B cell (primary cell): ENCODE results near the gene TMEM239. TPM values are rescaled to one million over a fixed set of nuclear protein-coding genes. Genes with fewer than 3 reads are reported as not detected.

Experiments
- ATAC-seq: fragments of 200-7000 bp; cut with Tn5 transposase; one replicate; pipeline ENCODE4 v1.10.0; 2021; ENCODE audit warnings: low read depth, mild to moderate bottlenecking, moderate number of reproducible peaks, moderate library complexity
- CTCF ChIA-PET: fragments of 350-600 bp; sonication (Branson Sonifier 250); formaldehyde crosslinking; loops from one replicate; lab custom pipeline; 2021; ENCODE audit warnings: antibody characterized with exemption, inconsistent platforms; lab: Charles Lee
- POLR2A ChIA-PET: fragments of 350-600 bp; sonication (Branson Sonifier 250); formaldehyde crosslinking; loops from one replicate; lab custom pipeline; 2021; ENCODE audit warnings: antibody characterized with exemption; lab: Charles Lee
- DNase-seq: peaks from one replicate; pipeline ENCODE4 v3.0.0; 2013
- H2AFZ ChIP-seq: 2 replicates; pipeline ENCODE4 v1.6.1; 2012; ENCODE audit warnings: mild to moderate bottlenecking, low read depth, low read length; ENCODE audit not compliant: insufficient read depth, poor library complexity, severe bottlenecking
- H3K27ac ChIP-seq, 2 donors: 1 replicate in 1 of 2; 2 replicates in 1 of 2; pipeline ENCODE4 v1.5.1; 2012 to 2013; ENCODE audit warnings: low read length in 2 of 2, mild to moderate bottlenecking in 2 of 2, moderate library complexity in 1 of 2
- H3K27me3 ChIP-seq, 4 experiments: fragments of 200-600 bp in 1 of 4; sonication (generic) in 1 of 4; replicated peaks in 1 of 4; 1 replicate in 2 of 4; 2 replicates in 2 of 4; pipeline versions ENCODE4 v1.6.1 to v1.7.0; 2013 to 2016; ENCODE audit warnings: low read length in 3 of 4, mild to moderate bottlenecking in 2 of 4, mixed read lengths in 1 of 4, moderate library complexity in 1 of 4; ENCODE audit not compliant: insufficient read depth in 4 of 4, control insufficient read depth in 3 of 4; ENCODE audit errors: control extremely low read depth in 1 of 4
- H3K36me3 ChIP-seq, 2 experiments: replicated peaks in 1 of 2; 1 replicate in 1 of 2; 2 replicates in 1 of 2; pipeline versions ENCODE4 v1.6.1 to v1.7.1; 2013; ENCODE audit warnings: low read length in 1 of 2; ENCODE audit not compliant: insufficient read depth in 2 of 2, control insufficient read depth in 1 of 2; ENCODE audit errors: control extremely low read depth in 1 of 2, extremely low read depth in 1 of 2
- H3K4me1 ChIP-seq, 2 donors: fragments of 200-600 bp in 1 of 2; sonication (generic) in 1 of 2; 1 replicate in 1 of 2; 2 replicates in 1 of 2; pipeline versions ENCODE4 v1.5.1 to v1.6.1; 2013 to 2017; ENCODE audit warnings: low read length in 2 of 2; ENCODE audit not compliant: control insufficient read depth in 2 of 2, insufficient read depth in 2 of 2
- H3K4me2 ChIP-seq: replicated peaks from 2 replicates; pipeline ENCODE3; 2012; ENCODE audit warnings: mild to moderate bottlenecking, low read depth, low read length; ENCODE audit not compliant: poor library complexity, severe bottlenecking
- H3K4me3 ChIP-seq, 5 experiments: fragments of 200-600 bp in 1 of 5; sonication (generic) in 1 of 5; 1 replicate in 3 of 5; 2 replicates in 2 of 5; pipeline versions ENCODE4 v1.5.1 to v1.7.0; 2011 to 2016; ENCODE audit warnings: low read length in 4 of 5, mild to moderate bottlenecking in 4 of 5, low read depth in 2 of 5, control low read depth in 1 of 5, moderate library complexity in 1 of 5; ENCODE audit not compliant: insufficient read depth in 1 of 5; ENCODE audit errors: control extremely low read depth in 1 of 5, extremely low read depth in 1 of 5
- H3K79me2 ChIP-seq: fragments of 200-600 bp; sonication (generic); one replicate; pipeline ENCODE4 v1.6.0; 2016; ENCODE audit warnings: low read length; ENCODE audit not compliant: control insufficient read depth, insufficient read depth
- H3K9ac ChIP-seq: fragments of 200-600 bp; sonication (generic); 2 replicates; pipeline ENCODE4 v1.6.1; 2017; ENCODE audit warnings: mild to moderate bottlenecking, low read length, moderate library complexity
- H3K9me3 ChIP-seq, 3 donors: one replicate each; pipeline versions ENCODE4 v1.6.1 to v1.7.1; 2013; ENCODE audit warnings: low read length in 2 of 3; ENCODE audit not compliant: control insufficient read depth in 2 of 3, insufficient read depth in 1 of 3; ENCODE audit errors: control extremely low read depth in 1 of 3
- H4K20me1 ChIP-seq: 2 replicates; pipeline ENCODE4 v1.6.0; 2012; ENCODE audit warnings: mild to moderate bottlenecking, low read length; ENCODE audit not compliant: insufficient read depth, control insufficient read depth, poor library complexity, severe bottlenecking
- H3K27ac Mint-ChIP-seq: one replicate; pipeline ENCODE4 v1.8.0; 2021; ENCODE audit warnings: mixed read lengths
- H3K27me3 Mint-ChIP-seq: one replicate; pipeline ENCODE4 v1.8.0; 2021; ENCODE audit warnings: mixed read lengths
- H3K4me1 Mint-ChIP-seq: one replicate; pipeline ENCODE4 v1.8.0; 2021; ENCODE audit warnings: mixed read lengths
- H3K4me3 Mint-ChIP-seq: one replicate; pipeline ENCODE4 v1.8.0; 2021; ENCODE audit warnings: mixed read lengths
- H3K9me3 Mint-ChIP-seq: one replicate; pipeline ENCODE4 v1.8.0; 2022; ENCODE audit warnings: mixed read lengths; ENCODE audit not compliant: insufficient read depth
- EZH2 ChIP-seq: IDR thresholded peaks from 2 replicates; pipeline ENCODE4 v1.6.1; 2012; ENCODE audit warnings: borderline replicate concordance, low read depth, mild to moderate bottlenecking, moderate library complexity, low read length; ENCODE audit not compliant: insufficient read depth, poor library complexity, severe bottlenecking
- WGBS: methylation state at CpG from one replicate; pipeline ENCODE4 v1.1.5; 2013; ENCODE audit warnings: missing lambda C conversion rate; ENCODE audit not compliant: insufficient coverage; 5-methylcytosine and 5-hydroxymethylcytosine counted together
- intact Hi-C: fragments of 100-400 bp; cut with micrococcal nuclease; formaldehyde crosslinking; loops from one replicate; pipeline ENCODE4 v1.10.0; 2022
- polyA plus RNA-seq: library from polyadenylated mRNA; depleted of rRNA; stranded (reverse); fragments of >200 nt; gene quantifications from 2 replicates; pipeline ENCODE4 v1.2.3, GENCODE V29; 2012
- total RNA-seq, 2 donors: library from RNA; stranded (reverse); fragments of 120-200 nt in 1 of 2; gene quantifications; 1 replicate in 1 of 2; 2 replicates in 1 of 2; pipeline versions ENCODE4 v1.2.3 to v1.2.4, GENCODE V29; 2013 to 2022
- TF ChIP-seq, protein P1 (sequence below): fragments of 200-600 bp; IDR thresholded peaks from one replicate; pipeline ENCODE4 v1.8.0; 2022; ENCODE audit warnings: antibody characterized with exemption, mild to moderate bottlenecking

The TMEM239 gene
- total and polyA plus RNA-seq, 2 donors (not counting 1 experiment from before 2014, with no cell fraction given), result not detected

DNA sequence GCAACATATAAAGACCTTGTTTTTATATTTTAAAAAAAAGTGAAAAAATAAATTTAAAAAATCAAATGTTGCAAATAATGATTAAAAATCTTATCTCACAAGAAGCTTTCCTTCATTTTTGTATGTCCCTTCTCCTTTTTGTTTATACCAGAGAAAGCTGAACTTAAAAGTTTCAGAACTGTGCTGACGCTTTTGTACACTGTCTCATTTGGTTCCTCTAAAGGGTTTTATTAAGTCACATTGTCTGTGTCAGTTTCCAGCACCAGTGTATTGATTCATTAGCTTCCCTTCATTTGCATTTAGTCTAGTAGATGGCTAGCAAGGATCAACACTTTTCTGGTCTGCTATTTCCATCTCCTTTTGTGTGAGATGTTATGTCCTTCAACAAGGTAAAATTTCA is 17.6 kb downstream of the TMEM239 start:
- Mint-ChIP-seq H3K4me3 (no peak overlapping the region), H3K4me1 (peaks cover 9% of the 10 kb centered on the region), H3K9me3 (no peaks in the 10 kb centered on the region), H3K27me3 (peaks cover 10% of the 10 kb centered on the region), H3K27ac (no peak overlapping the region)
- ATAC-seq, result no peak
- Histone ChIP-seq H3K4me1 (peaks cover 0 to 6% of the 10 kb centered on the region in 2 donors), H3K4me2 (no peak overlapping the region), H3K27me3 (no peaks in the 10 kb centered on the region), H3K36me3 (no peaks in the 10 kb centered on the region), H4K20me1 (no peaks in the 10 kb centered on the region), H3K4me3 (no peak overlapping the region), H3K9ac (no peak overlapping the region), H3K9me3 (no peaks in the 10 kb centered on the region), H3K27ac (no peak overlapping the region), H2AFZ (no peak overlapping the region), H3K79me2 (no peaks in the 10 kb centered on the region)
- WGBS, result no CpG with 5 or more reads among the region's 1 CpG
- POLR2A ChIA-PET, result no interaction called here
- CTCF ChIA-PET, result no interaction called here
- no peak for DNase-seq
- TF ChIP-seq, protein P1, sequence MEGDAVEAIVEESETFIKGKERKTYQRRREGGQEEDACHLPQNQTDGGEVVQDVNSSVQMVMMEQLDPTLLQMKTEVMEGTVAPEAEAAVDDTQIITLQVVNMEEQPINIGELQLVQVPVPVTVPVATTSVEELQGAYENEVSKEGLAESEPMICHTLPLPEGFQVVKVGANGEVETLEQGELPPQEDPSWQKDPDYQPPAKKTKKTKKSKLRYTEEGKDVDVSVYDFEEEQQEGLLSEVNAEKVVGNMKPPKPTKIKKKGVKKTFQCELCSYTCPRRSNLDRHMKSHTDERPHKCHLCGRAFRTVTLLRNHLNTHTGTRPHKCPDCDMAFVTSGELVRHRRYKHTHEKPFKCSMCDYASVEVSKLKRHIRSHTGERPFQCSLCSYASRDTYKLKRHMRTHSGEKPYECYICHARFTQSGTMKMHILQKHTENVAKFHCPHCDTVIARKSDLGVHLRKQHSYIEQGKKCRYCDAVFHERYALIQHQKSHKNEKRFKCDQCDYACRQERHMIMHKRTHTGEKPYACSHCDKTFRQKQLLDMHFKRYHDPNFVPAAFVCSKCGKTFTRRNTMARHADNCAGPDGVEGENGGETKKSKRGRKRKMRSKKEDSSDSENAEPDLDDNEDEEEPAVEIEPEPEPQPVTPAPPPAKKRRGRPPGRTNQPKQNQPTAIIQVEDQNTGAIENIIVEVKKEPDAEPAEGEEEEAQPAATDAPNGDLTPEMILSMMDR, result no peak
- no peak for TF ChIP-seq EZH2
- intact Hi-C loops, result no loop called here

DNA sequence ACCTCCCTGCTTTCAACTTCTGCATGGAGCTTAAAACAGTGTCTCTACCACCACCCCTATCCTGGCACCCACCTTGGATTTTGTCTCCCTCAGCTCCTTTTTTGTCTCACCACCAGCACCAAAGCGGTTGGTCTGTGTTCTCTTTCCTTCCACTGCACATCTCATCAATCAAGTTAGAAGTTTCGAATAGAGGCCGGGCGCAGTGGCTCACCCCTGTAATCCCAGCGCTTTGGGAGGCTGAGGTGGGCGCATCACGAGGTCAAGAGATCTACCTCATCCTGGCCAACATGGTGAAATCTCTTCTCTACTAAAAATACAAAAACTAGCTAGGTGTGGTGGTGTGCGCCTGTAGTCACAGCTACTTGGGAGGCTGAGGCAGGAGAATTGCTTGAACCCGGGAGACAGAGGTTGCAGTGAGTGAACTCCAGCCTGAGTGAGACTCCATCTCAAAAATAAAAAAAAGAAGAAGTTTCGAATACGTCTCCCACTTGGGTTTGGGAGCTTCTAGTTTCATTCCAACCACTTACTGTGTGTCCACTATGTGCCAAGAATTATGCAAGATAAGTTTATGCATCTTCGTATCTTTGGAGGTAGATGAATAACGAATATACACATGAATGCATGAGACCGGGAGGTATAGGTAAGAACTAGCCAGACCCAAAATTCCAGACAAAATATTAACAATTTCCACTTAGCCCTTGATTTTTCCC is 18.4 kb downstream of the TMEM239 start:
- TF ChIP-seq, protein P1, result no peak
- TF ChIP-seq EZH2, result no peak
- Mint-ChIP-seq H3K27me3 (peaks cover 2% of the 10 kb centered on the region), H3K9me3 (no peaks in the 10 kb centered on the region), H3K27ac (no peak overlapping the region), H3K4me1 (peaks cover 13% of the 10 kb centered on the region), H3K4me3 (no peak overlapping the region)
- Histone ChIP-seq H3K79me2 (peaks cover 3% of the 10 kb centered on the region), H3K27me3 (no peaks in the 10 kb centered on the region), H3K9me3 (no peaks in the 10 kb centered on the region), H4K20me1 (no peaks in the 10 kb centered on the region), H3K27ac (no peak overlapping the region), H3K4me3 (no peak overlapping the region), H3K4me1 (peaks cover 5 to 14% of the 10 kb centered on the region in 2 donors), H3K36me3 (no peaks in the 10 kb centered on the region), H3K4me2 (no peak overlapping the region), H2AFZ (no peak overlapping the region), H3K9ac (no peak overlapping the region)
- POLR2A ChIA-PET, result no interaction called here
- WGBS, result 100% methylated on average over 1 of the region's 14 CpGs
- CTCF ChIA-PET, result no interaction called here
- DNase-seq (no peak), ATAC-seq (no peak)
- intact Hi-C loops, result no loop called here
